Gastroesophageal sphincter (tissue), 4 donors: Measurements from ENCODE around the gene SETMAR. TPM values are rescaled to one million over a fixed set of nuclear protein-coding genes. Genes with fewer than 3 reads are reported as not detected.

Experiments
- ATAC-seq: fragments of 150-250 bp; one replicate; pipeline ENCODE4 v1.9.1; 2016; ENCODE audit warnings: mild to moderate bottlenecking, moderate library complexity
- H3K27ac ChIP-seq, 4 donors: fragments of 200-600 bp; sonication (generic) in 3 of 4; 1 replicate in 3 of 4; 2 replicates in 1 of 4; pipeline ENCODE4 v1.5.1; 2016 to 2019
- H3K27me3 ChIP-seq: fragments of 200-600 bp; sonication (generic); one replicate; pipeline ENCODE4 v1.5.1; 2019
- H3K36me3 ChIP-seq, 2 donors: fragments of 200-600 bp; sonication (generic); one replicate each; pipeline ENCODE4 v1.5.1; 2019; ENCODE audit warnings: control low read depth in 1 of 2
- H3K4me1 ChIP-seq, 3 donors: fragments of 200-600 bp; sonication (generic); 1 replicate in 2 of 3; 2 replicates in 1 of 3; pipeline ENCODE4 v1.5.1; 2016 to 2019; ENCODE audit warnings: control low read depth in 2 of 3
- H3K4me3 ChIP-seq, 2 donors: fragments of 200-600 bp; sonication (generic); one replicate each; pipeline ENCODE4 v1.5.1; 2019; ENCODE audit warnings: mild to moderate bottlenecking in 1 of 2, moderate library complexity in 1 of 2
- H3K9me3 ChIP-seq, 3 donors: fragments of 200-600 bp; sonication (generic); one replicate each; pipeline ENCODE4 v1.5.1; 2017 to 2019; ENCODE audit warnings: control low read depth in 2 of 3
- EP300 ChIP-seq: sonication (generic); formaldehyde crosslinking; IDR thresholded peaks from one replicate; pipeline ENCODE4 v1.6.1; 2017; ENCODE audit warnings: antibody characterized with exemption, mild to moderate bottlenecking
- POLR2A ChIP-seq, 2 donors: fragments of 450-650 bp; IDR thresholded peaks; one replicate each; pipeline ENCODE4 v1.6.1; 2017; ENCODE audit warnings: antibody characterized with exemption in 2 of 2, mild to moderate bottlenecking in 2 of 2, moderate library complexity in 1 of 2
- POLR2AphosphoS5 ChIP-seq: sonication (generic); formaldehyde crosslinking; IDR thresholded peaks from one replicate; pipeline ENCODE4 v1.6.1; 2017; ENCODE audit warnings: antibody characterized with exemption
- WGBS, 2 donors: methylation state at CpG; one replicate each; pipeline ENCODE4 v1.1.5; 2018; ENCODE audit warnings: low coverage in 1 of 2; 5-methylcytosine and 5-hydroxymethylcytosine counted together
- total RNA-seq, 4 donors: library from RNA; depleted of rRNA; stranded (reverse); fragments of >200 nt; gene quantifications; one replicate each; pipeline ENCODE4 v1.1.0, GENCODE V29; 2016
- TF ChIP-seq, protein P1 (sequence below), 4 experiments: fragments of 200-600 bp in 2 of 4; fragments of 450-650 bp in 2 of 4; sonication (generic) in 1 of 4; IDR thresholded peaks; one replicate each; pipeline ENCODE4 v1.5.1; 2017 to 2019; ENCODE audit warnings: antibody characterized with exemption in 4 of 4, mild to moderate bottlenecking in 2 of 4, moderate library complexity in 2 of 4

Gene SETMAR
- total RNA-seq, 4 donors from 2014 or later: 24.4 to 43.4 (median 26.8) TPM

GRCh38 chr3:4356220-4356540, 53.0 kb downstream of the SETMAR start:
- WGBS, 2 donors: 45 to 75% methylated on average over 5 of the region's 6 CpGs
- H3K9me3 ChIP-seq: no peaks in the 10 kb centered on the region
- H3K4me1 ChIP-seq: peaks cover 3 to 39% (median 3%) of the 10 kb centered on the region in 3 donors
- no peaks in the 10 kb centered on the region for H3K27me3 ChIP-seq
- TF ChIP-seq POLR2A (IDR thresholded peaks at IDR 0.05): no peak
- TF ChIP-seq POLR2AphosphoS5: no peak
- TF ChIP-seq, protein P1, sequence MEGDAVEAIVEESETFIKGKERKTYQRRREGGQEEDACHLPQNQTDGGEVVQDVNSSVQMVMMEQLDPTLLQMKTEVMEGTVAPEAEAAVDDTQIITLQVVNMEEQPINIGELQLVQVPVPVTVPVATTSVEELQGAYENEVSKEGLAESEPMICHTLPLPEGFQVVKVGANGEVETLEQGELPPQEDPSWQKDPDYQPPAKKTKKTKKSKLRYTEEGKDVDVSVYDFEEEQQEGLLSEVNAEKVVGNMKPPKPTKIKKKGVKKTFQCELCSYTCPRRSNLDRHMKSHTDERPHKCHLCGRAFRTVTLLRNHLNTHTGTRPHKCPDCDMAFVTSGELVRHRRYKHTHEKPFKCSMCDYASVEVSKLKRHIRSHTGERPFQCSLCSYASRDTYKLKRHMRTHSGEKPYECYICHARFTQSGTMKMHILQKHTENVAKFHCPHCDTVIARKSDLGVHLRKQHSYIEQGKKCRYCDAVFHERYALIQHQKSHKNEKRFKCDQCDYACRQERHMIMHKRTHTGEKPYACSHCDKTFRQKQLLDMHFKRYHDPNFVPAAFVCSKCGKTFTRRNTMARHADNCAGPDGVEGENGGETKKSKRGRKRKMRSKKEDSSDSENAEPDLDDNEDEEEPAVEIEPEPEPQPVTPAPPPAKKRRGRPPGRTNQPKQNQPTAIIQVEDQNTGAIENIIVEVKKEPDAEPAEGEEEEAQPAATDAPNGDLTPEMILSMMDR (IDR thresholded peaks at IDR 0.05): no peak
- no peak for TF ChIP-seq EP300
- H3K27ac ChIP-seq: peak overlapping the region in 2 of 4 donors; percentile 25 to 45
- ATAC-seq: no peak
- H3K4me3 ChIP-seq: no peak overlapping the region
- peaks cover 0 to 5% of the 10 kb centered on the region in 2 donors for H3K36me3 ChIP-seq

GRCh38 chr3:4356546-4357410, 53.6 kb downstream of the SETMAR start:
- peaks cover 0 to 35% (median 3%) of the 10 kb centered on the region in 3 donors for H3K4me1 ChIP-seq
- no peaks in the 10 kb centered on the region for H3K27me3 ChIP-seq
- peaks cover 0 to 11% of the 10 kb centered on the region in 2 donors for H3K36me3 ChIP-seq
- WGBS, 2 donors: 38 to 65% methylated on average over 6 to 10 of the region's 10 CpGs
- no peak for ATAC-seq
- peak overlapping the region in 2 of 4 donors; percentile 25 to 45 for H3K27ac ChIP-seq
- TF ChIP-seq POLR2A (IDR thresholded peaks at IDR 0.05) (no peak), EP300 (no peak), POLR2AphosphoS5 (no peak)
- no peaks in the 10 kb centered on the region for H3K9me3 ChIP-seq
- H3K4me3 ChIP-seq: no peak overlapping the region

DNA sequence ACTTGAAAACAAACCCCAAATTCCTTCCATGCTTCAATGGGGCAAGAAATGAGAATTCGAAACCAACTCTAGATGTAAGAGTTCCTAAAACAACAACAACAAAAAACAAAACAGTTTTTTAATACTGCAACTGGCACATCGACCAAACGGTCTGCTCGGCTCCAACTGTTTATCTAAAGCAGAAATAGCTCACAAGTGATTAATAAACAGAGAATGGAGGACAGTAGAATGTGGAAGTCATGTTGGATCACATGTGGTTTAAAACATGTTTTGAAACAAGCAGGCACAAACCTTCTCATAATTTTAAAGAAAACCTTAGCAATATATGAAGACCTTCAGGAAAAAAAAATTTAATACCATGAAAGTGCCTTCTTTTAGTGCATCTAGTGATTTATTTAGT, 55.1 kb downstream of the SETMAR start:
- no peak for TF ChIP-seq POLR2AphosphoS5
- TF ChIP-seq EP300: no peak
- TF ChIP-seq, protein P1 (IDR thresholded peaks at IDR 0.05): no peak
- TF ChIP-seq POLR2A (IDR thresholded peaks at IDR 0.05): no peak
- Histone ChIP-seq H3K36me3 (peaks cover 0 to 15% of the 10 kb centered on the region in 2 donors), H3K4me1 (peaks cover 0 to 35% (median 3%) of the 10 kb centered on the region in 3 donors), H3K9me3 (no peaks in the 10 kb centered on the region), H3K4me3 (no peak overlapping the region), H3K27ac (no peak overlapping the region), H3K27me3 (no peaks in the 10 kb centered on the region)
- ATAC-seq: no peak
- 39 to 51% methylated on average over 4 of the region's 4 CpGs for WGBS, 2 donors

- Histone ChIP-seq H3K36me3 (peaks cover 0 to 15% of the 10 kb centered on the region in 2 donors), H3K27ac (no peak overlapping the region), H3K4me1 (peaks cover 0 to 34% (median 3%) of the 10 kb centered on the region in 3 donors), H3K9me3 (no peaks in the 10 kb centered on the region), H3K4me3 (no peak overlapping the region), H3K27me3 (no peaks in the 10 kb centered on the region)
- no peak for ATAC-seq
- TF ChIP-seq EP300 (no peak), POLR2AphosphoS5 (no peak), POLR2A (IDR thresholded peaks at IDR 0.05) (no peak)
- TF ChIP-seq, protein P1 (IDR thresholded peaks at IDR 0.05): no peak
- 95 to 97% methylated on average over 8 to 12 of the region's 12 CpGs for WGBS, 2 donors
Observed at GRCh38 chr3:4359805-4360502, 56.8 kb downstream of the SETMAR start.

DNA sequence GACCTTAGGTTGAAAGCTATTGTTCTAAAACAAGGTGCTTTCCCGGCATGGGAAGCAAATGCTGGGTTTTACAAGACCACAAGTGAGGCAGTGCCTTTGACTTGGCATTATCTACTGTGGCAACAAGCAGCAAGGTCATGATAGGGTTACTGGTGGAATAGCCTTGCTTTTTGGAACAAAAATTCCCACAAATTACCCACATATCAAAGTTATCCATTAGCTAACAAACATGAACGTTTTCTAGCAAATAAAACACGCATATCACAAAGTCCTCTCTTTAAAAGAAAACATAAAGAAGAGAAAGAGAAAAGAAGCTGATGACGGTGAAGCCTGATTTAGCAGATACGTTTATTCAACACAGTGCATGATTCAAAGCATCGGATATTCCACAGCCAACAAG, 57.6 kb downstream of the SETMAR start:
- TF ChIP-seq, protein P1 (IDR thresholded peaks at IDR 0.05): no peak
- TF ChIP-seq POLR2A (IDR thresholded peaks at IDR 0.05) (no peak), EP300 (no peak), POLR2AphosphoS5 (no peak)
- no peak for ATAC-seq

More for the DNA sequence above, 57.6 kb downstream of the SETMAR start:
- Histone ChIP-seq H3K9me3 (no peaks in the 10 kb centered on the region), H3K4me1 (peaks cover 0 to 26% (median 3%) of the 10 kb centered on the region in 3 donors), H3K36me3 (peaks cover 0 to 15% of the 10 kb centered on the region in 2 donors), H3K27me3 (no peaks in the 10 kb centered on the region), H3K27ac (no peak overlapping the region), H3K4me3 (no peak overlapping the region)
- 85 to 90% methylated on average over 6 of the region's 6 CpGs for whole genome bisulfite sequencing, 2 donors
